GM12801 (cell line): ENCODE results near the gene HTRA2.

Experiments used
- CTCF ChIP-seq: IDR thresholded peaks from one replicate; pipeline ENCODE4 v1.5.1; 2011; ENCODE audit warnings: control low read depth; ENCODE audit not compliant: insufficient read length; ENCODE audit errors: extremely low read depth

Gene HTRA2

GRCh38 chr2:74534411-74534810 lies 4.7 kb downstream of the HTRA2 start:
- TF ChIP-seq CTCF = no peak

- no peak for TF ChIP-seq CTCF
These were observed 5.8 kb downstream of the HTRA2 start for GRCh38 chr2:74535440-74535965.

- no peak for TF ChIP-seq CTCF
These were observed 6.6 kb downstream of the HTRA2 start for GRCh38 chr2:74536166-74536950.

- TF ChIP-seq CTCF = no peak
These were observed 7.4 kb downstream of the HTRA2 start for GRCh38 chr2:74537140-74537539.

- TF ChIP-seq CTCF = no peak
These were observed 9.2 kb downstream of the HTRA2 start for GRCh38 chr2:74538881-74539339.

GRCh38 chr2:74540291-74540690 lies 10.6 kb downstream of the HTRA2 start:
- TF ChIP-seq CTCF = no peak

- TF ChIP-seq CTCF = no peak
These were observed 13.2 kb downstream of the HTRA2 start for GRCh38 chr2:74542978-74543377.
